ENCODE results near the gene TCF25.
"Not testable (repeated sequence)": the region's sequence is repeated elsewhere in the genome, so short reads cannot be mapped to it uniquely, and the experiment has no call there.

TCF25 gene

DNA sequence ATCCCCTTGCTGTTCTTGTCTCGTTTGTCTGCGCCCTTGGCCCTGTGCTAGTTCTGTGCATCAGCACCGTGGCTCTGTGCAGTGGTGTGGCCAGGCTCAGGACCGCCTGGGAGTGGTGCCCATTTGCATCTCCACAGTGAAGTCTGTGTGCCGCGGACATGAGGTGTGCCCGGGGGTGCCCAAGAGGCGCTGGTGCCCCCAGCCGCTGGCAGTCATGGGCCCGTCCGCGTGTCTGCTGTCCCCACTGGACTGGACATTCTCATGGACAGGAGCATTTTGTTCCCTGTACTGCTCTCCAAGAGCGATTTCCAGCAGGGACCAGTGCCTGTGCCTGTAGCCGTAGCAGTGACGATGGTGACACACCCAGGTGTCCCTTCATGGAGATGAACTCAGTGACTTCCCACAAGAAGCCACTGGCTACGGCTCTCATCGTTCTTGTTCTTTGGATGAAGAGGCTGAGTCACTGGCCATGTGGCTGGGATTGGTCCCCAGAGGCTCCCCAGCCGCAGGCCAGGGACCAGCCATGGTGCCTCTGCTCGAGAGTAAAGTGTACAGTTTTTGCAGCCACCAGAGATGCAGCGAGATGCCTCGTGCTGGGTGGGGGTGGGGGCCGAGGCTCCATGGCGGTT is 32.2 kb downstream of the TCF25 start:
- DNase-seq, result no peak

DNA sequence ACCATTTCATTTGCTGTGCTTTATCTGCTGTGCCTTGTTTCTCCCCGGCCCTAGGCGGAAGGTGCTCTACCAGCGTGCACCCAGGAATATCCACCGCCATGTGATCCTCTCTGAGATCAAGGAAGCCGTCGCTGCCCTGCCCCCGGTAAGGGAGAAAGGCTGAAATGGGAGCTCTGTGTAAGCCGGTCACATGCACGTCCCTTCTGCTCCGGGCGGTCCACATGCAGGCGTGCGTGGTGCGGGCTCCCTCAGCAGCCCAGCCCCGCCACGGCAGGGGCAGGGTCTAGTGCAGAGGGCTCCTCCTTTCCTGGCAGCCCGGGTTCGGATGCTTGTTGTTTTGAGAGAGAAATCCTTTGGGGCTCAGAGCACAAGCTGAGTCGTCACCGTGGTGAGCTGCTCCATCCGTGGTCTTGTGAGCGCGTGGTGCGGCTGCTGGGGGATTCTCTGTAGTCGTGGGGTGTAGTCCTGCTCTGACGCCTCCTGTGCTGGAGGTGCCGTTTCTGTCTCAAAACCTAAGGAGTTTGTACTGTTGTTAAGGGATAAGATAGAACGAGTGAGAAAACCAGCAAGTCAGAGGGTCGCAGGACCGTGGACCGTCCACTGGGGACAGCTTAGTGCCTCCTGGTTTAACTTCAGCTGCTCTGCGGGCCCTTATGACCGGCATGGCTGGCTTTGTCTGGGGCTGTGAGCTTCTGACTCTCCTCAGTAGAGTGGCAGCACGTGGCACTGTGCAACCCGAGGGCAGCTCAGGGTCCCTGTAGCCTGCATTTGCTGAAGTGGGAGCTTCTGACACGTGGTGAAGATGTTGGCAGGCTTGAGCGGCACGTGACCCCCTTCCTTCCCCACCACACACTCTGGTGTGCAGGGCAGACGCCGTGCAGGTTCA is 33.0 kb downstream of the TCF25 start:
- no peak for DNase-seq

DNA sequence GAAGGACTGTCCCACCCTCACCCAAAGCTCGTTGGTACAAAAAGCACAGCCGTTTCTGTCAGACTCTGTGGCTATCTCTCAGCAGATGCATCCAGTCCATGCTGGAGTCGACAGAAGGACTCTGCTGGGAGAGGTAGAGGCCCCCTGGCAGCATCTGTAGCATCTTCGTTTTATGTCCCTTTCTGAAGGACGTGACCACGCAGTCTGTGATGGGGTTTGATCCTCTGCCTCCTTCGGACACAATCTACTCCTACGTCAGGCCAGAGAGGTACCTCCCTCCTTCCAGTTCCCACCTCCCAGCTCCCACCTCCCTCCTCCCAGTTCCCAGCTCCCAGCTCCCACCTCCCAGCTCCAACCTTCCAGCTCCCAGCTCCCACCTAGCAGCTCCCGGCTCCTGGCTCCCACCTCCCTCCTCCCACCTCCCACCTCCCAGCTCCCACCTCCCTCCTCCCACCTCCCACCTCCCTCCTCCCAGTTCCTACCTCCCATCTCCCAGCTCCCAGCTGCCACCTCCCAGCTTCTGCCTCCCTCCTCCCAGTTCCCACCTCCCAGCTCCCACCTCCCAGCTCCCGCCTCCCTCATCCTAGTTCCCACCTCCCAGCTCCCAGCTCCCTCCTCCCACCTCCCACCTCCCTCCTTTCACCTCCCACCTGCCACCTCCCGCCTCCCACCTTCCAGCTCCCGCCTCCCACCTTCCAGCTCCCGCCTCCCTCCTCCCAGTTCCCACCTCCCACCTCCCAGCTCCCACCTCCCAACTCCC is 33.8 kb downstream of the TCF25 start:
- no peak for DNase-seq

DNA sequence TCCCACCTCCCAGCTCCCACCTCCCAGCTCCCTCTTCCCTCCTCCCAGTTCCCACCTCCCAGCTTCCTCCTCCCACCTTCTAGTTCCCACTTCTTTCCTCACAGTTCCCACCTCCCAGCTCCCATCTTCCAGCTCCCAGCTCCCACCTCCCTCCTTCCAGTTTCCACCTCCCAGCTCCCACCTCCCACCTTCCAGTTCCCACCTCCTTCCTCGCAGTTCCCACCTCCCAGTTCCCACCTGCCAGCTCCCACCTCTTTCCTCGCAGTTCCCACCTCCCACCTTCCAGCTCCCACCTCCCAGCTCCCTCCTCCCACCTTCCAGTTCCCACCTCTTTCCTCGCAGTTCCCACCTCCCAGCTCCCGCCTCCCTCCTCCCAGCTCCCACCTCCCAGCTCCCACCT is 34.8 kb downstream of the TCF25 start:
- DNase-seq, result no peak

DNA sequence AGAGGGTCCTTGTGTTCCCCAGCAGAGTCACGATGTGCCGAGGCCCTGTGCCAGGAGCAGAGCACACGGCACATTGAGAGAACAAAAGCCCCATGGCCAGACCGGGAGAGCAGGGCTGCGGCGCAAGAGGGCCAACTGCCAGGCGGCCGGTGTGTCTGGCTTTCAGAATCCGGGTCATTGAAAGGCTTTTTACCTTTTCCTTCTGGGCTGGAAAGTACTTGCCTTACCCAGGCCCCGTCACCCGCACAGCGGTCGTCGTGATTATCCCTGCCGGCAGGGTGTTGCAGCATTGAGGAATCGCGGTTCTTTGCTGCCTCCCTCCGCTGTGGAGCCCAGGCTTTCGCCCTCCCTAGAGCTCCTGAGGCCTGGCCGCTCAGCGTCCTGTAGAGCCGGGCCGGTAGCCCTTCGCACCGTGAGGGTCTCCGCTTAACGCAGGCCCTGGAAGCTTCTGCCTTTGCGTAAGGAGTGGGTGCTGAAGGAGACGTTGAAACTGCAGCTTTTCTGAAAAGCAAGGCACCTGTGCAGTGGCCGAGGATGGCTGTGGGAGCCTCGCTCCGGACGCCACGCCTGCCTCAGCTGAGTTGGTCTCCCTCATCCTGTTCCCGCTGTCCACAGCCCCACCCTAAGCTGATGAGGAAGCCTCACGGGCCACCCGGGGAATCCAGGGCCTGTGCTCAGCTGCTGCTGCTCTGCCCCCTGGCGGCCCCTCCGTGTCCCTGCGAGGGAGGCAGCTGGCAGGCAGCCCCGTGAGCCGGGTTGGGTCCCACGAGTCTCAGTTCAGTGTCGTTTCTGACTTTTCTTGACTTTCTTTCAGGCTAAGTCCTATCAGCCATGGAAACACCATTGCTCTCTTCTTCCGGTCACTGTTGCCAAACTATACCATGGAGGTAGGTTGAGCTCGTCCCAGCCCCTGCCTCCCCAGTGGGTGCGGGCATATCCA is 36.7 kb downstream of the TCF25 start:
- DNase-seq, result no peak

DNA sequence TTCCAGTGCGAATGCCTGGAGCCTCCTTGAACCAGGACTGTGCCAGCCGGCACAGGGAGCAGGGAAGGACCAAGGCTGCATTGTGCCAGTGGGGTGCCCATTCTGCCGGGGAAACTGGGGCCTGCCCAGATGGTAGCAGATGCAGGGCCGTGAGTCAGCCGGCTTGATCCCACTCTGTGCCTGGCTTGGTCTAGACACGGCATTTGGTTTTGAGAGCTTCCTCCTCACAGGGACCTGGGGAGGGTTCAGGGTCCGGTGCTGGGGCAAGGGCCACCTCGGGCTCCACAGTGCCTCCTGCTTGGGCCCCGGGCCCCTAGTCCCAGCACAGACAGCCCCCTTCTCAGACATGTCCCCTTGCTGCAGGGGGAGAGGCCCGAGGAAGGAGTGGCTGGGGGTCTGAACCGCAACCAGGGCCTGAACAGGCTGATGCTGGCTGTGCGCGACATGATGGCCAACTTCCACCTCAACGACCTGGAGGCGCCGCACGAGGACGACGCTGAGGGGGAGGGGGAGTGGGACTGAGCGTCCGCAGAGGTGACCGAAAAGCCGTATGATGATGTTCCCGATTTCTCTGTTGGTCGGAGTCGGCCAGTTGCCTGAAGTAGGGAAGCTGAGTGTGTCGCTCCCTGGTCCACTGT is 37.4 kb downstream of the TCF25 start:
- no peak for DNase-seq

DNA sequence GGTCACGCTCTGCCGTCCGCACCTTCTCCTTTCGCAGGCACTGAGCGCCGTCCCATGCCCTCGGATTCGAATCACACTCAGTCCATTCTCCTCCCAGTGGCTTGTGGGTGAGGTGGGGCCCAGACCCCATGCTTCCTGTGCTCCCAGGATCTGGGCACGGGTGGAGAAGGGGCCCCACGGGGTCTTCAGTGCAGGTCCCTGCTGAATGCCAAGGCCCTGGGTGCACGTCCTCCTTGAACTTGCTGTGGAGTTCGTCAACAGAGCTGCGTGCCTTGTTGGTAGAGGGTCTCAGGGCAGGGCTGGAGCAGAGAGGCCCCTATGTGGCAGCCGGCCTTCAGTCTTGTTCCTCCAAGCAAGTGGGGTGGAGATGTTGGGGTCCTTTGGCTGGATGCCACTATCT is 38.0 kb downstream of the TCF25 start:
- DNase-seq, result no peak

DNA sequence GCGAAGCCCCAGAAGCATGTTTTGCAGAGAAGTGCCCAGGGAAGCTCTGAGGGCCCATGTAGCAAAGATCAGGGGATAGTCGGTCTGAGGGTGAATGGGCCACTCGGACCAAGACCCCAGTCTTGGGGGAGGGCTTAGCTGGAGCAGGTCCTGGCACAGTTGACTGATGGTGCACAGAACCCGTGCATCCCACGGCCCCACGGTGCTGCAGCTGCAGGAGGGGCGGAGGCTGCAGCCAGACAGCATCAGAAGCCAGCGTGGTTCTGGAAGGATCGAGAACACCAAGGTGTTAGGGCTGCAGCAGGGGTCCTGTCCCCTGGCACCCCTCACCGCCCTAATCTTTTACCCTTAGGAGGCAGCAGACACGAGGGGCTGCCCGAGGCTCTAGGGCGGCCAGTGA is 38.8 kb downstream of the TCF25 start:
- DNase-seq, result no peak

DNA sequence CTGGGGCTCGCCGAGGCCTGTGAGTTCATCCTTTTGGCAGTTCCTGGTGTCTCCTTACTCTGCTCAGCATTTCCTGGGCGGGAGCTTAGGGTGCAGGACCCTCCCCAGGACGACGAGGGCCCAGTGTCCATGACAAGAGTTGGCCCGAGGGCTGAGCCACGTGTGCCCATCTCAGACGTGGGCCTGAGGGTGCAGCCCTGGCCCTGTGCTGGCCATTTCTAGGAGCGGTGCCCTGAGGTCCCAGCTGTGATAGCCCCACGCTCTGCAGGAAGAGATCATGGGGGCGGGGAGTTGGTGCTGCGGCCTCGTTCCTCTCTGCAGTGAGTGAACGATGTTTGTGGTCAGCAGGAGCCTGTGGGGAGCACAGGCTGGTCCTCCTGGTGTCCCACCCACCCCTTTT is 39.2 kb downstream of the TCF25 start:
- DNase-seq, result no peak

DNA sequence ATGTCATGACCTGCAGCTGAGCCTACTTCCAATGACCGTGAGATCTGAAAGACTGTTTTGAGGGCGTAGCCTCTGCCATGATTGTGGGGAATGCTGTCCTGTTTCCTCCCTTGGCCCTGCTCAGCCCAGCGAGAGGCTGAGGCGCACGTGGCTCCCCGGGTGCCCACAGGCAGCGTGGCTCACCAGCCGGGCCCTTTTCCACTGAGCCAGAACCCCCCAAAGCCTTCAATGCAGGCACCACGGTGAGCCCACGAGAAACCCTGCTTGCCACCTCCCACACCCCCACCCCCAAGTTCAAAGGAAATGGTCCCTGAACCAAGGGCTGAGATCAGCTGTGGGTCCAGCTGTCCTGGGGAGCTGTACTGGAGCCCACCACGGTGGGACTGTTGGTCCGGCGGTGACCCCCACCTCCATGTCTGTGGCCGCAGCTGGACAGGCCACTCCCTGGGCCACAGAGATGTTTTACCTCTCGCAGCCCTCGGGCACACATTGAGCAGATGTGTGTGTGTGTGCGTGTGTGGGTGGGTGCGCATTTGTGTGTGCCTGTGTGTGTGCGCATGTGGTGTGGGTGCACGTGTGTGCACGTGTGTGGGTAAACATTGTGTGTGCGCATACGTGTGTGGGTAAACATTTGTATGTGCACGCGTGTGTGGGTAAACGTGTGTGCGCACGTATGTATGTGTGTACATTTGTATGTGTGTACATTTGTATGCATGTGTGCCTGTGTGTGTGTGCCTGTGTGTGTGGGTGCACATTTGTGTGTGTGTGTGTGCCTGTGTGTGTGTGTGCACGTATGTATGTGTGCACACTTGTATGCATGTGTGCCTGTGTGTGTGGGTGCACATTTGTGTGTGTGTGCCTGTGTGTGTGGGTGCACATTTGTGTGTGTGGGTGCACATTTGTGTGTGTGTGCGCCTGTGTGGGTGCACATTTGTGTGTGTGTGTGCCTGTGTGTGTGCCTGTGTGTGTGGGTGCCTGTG is 40.3 kb downstream of the TCF25 start:
- DNase-seq, result no peak

DNA sequence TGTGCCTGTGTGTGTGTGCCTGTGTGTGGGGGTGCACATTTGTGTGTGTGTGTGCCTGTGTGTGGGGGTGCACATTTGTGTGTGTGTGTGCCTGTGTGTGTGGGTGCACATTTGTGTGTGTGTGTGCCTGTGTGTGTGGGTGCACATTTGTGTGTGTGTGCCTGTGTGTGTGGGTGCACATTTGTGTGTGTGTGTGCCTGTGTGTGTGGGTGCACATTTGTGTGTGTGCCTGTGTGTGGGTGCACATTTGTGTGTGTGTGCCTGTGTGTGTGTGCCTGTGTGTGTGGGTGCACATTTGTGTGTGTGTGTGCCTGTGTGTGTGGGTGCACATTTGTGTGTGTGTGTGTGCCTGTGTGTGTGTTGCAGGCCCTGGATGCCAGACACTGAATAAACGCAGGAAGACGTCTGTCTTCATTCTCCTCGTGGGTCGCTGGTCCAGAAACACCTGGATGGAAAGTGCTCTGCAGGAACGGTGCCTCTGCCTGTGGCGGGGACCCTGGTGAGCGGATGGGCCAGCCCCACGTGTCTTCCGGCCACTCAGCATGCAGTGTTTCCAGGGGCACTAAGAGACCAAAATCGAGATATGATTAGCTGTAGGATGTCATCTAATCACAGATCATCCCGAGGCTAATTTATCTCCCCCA is 41.4 kb downstream of the TCF25 start:
- not testable (repeated sequence) for DNase-seq

DNA sequence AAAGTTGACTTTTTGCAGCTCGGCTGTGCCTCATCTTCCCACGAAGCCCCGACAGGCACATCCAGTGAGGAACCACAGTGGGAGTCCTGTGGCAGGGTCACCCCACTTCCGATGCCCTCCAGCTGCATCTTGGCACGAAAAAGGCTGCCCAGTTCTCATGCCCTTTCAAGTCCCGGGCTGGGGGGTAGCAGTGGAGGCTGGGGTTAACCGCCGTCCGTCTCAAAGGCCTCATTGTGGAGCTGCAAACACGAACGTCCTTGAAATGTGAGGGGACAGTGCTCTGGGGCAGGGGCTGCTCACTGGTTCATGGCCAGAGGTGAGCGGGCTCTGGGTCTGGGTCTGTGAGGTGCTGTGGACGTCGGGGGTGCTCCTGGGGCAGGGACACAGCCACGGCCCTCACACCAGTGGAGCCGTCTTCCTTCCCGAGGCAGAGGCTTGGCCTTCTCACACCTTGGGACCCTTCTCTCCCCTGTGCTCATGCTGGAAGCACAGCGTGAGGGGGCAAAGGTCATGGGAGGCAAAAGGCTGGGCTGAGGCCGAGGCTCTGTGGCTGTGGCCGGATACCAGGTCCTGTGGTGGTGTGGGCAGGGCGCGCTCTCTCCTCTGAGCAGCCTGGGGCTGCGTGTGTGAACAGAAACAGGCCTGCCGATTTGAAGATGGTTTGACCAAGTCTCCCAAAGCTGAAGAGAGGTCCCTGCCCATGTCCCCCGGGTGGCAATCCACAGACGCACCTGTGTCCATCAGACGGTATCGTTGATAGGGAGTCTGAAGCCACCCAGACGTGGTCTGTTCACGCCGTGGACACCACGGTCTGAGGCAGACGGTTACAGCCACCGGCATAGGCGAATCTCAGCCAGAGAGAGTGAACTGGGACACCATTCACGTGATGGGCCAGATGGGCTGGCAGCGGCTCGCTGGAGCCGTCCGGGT is 42.2 kb downstream of the TCF25 start:
- no peak for DNase-seq

DNA sequence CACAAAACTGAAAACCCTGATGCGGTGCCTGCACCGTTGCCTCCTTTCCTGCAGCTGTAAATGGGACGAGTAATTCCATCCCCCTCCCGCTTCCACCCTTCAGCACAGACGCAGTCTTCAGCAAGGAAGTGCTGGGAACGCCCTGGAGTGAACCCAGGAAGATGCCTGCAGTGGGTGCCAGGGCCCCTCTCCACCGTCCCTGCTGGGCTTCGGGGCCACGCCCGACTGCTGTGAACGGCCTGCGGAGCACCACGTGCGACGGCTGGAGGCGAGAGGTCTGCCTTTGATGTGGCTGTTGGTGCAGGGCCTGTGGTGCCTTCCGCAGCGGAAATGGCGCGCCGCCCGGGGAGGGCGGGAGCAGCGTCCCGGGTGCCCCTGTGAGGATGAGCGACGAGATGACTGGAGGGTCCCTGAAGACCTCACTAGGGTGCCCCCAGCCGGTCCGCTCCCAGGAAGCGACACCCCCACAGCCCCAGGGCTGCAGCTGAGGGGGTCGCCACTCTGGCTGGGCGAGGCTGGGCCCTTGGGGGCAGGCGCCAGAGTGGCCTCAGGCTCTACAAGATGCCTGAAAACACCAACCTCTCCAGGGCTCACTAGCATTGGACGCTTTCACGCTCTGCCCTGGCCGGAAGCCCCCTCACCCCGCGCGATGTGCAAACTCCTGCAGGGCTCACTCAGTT is 44.5 kb downstream of the TCF25 start:
- no peak for DNase-seq

DNA sequence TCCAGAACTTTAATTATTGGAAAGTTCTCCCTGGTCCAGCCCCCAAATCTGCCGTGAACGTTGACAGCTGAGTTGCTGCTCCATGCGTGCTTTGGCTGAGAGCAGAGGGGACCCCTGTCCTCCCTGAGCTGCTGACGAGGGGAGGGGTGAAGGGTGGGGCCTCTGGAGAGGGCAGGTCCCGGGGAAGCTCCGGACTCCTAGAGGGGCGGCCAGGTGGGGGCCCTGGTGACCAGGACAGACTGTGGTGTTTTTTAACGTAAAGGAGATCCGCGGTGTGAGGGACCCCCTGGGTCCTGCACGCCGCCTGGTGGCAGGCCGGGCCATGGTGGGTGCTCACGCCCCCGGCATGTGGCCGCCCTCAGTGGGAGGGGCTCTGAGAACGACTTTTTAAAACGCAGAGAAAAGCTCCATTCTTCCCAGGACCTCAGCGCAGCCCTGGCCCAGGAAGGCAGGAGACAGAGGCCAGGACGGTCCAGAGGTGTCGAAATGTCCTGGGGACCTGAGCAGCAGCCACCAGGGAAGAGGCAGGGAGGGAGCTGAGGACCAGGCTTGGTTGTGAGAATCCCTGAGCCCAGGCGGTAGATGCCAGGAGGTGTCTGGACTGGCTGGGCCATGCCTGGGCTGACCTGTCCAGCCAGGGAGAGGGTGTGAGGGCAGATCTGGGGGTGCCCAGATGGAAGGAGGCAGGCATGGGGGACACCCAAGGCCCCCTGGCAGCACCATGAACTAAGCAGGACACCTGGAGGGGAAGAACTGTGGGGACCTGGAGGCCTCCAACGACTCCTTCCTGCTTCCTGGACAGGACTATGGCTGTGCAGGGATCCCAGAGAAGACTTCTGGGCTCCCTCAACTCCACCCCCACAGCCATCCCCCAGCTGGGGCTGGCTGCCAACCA is 45.3 kb downstream of the TCF25 start, which contains the start of gene MC1R:
TSS of gene MC1R (plus strand) at position 410 of the 895 bp plus-strand sequence. CDS start at position 807, 397 bp downstream.
- no peak for DNase-seq

DNA sequence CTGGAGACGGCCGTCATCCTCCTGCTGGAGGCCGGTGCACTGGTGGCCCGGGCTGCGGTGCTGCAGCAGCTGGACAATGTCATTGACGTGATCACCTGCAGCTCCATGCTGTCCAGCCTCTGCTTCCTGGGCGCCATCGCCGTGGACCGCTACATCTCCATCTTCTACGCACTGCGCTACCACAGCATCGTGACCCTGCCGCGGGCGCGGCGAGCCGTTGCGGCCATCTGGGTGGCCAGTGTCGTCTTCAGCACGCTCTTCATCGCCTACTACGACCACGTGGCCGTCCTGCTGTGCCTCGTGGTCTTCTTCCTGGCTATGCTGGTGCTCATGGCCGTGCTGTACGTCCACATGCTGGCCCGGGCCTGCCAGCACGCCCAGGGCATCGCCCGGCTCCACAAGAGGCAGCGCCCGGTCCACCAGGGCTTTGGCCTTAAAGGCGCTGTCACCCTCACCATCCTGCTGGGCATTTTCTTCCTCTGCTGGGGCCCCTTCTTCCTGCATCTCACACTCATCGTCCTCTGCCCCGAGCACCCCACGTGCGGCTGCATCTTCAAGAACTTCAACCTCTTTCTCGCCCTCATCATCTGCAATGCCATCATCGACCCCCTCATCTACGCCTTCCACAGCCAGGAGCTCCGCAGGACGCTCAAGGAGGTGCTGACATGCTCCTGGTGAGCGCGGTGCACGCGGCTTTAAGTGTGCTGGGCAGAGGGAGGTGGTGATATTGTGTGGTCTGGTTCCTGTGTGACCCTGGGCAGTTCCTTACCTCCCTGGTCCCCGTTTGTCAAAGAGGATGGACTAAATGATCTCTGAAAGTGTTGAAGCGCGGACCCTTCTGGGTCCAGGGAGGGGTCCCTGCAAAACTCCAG is 46.4 kb downstream of the TCF25 start:
- no peak for DNase-seq

DNA sequence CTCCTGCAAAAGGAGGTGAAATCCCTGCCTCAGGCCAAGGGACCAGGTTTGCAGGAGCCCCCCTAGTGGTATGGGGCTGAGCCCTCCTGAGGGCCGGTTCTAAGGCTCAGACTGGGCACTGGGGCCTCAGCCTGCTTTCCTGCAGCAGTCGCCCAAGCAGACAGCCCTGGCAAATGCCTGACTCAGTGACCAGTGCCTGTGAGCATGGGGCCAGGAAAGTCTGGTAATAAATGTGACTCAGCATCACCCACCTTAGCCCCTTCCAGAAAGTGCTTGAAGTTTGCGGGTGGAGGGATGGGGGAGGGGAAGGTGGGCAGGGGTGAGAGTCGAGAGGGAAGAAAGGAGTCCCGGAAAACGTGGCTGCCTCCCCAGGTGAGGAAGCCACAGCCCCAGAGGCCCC is 47.3 kb downstream of the TCF25 start:
- DNase-seq, result no peak
